OCI-LY7 (cell line): Measurements from ENCODE around the gene ASPDH.

Source experiments
- CTCF ChIP-seq: fragments of 200-600 bp; sonication (generic); conservative IDR thresholded peaks from 2 replicates; pipeline ENCODE4 v1.5.1; 2014; ENCODE audit warnings: mild to moderate bottlenecking, antibody characterized with exemption, low read length, moderate library complexity, mixed read lengths
- EZH2phosphoT487 ChIP-seq: fragments of 200-600 bp; sonication (generic); IDR thresholded peaks from 2 replicates; pipeline ENCODE4 v1.6.1; 2018; ENCODE audit warnings: low read depth, borderline replicate concordance, mild to moderate bottlenecking, mixed run types, antibody characterized with exemption, low read length, moderate library complexity, mixed read lengths

- no peak for TF ChIP-seq CTCF
- no peak for TF ChIP-seq EZH2phosphoT487
Observed at GRCh38 chr19:50549927-50550593, 36.3 kb upstream of the ASPDH start.
